NCI-H187 treated with DMSO at 0.1 percent for 48 hours (cell line): ENCODE data around the gene PLEK2.
"Not testable (repeated sequence)": the region's sequence is repeated elsewhere in the genome, so short reads cannot be mapped to it uniquely, and the experiment has no call there.

Experiments used
- DNase-seq: peaks from one replicate; lab custom pipeline; 2025; lab: John Stamatoyannopoulos, UW

PLEK2 gene

GRCh38 chr14:67411820-67412421 lies at the start of gene PLEK2:
PLEK2 (minus strand) TSS chr14:67412165; CDS start chr14:67412059, 106 bp downstream.
- DNase-seq: no peak

GRCh38 chr14:67461341-67461985 lies 49.5 kb upstream of the PLEK2 start:
- no peak for DNase-seq

- DNase-seq: no peak
Measured at GRCh38 chr14:67459336-67459735, 47.4 kb upstream of the PLEK2 start.

GRCh38 chr14:67457782-67458181 lies 45.8 kb upstream of the PLEK2 start:
- no peak for DNase-seq

GRCh38 chr14:67456732-67457131 lies 44.8 kb upstream of the PLEK2 start:
- no peak for DNase-seq

GRCh38 chr14:67453575-67454300 lies 41.8 kb upstream of the PLEK2 start:
- DNase-seq: no peak

GRCh38 chr14:67451667-67452066 lies 39.7 kb upstream of the PLEK2 start:
- not testable (repeated sequence) for DNase-seq

GRCh38 chr14:67449096-67449495 lies 37.1 kb upstream of the PLEK2 start:
- no peak for DNase-seq

GRCh38 chr14:67447033-67447381 lies 35.0 kb upstream of the PLEK2 start:
- DNase-seq: no peak

- no peak for DNase-seq
Measured at GRCh38 chr14:67446371-67447032, 34.5 kb upstream of the PLEK2 start.

GRCh38 chr14:67444395-67444794 lies 32.4 kb upstream of the PLEK2 start:
- no peak for DNase-seq

GRCh38 chr14:67442139-67442906 lies 30.4 kb upstream of the PLEK2 start:
- no peak for DNase-seq

- DNase-seq: no peak
Measured at GRCh38 chr14:67441672-67442071, 29.7 kb upstream of the PLEK2 start.

GRCh38 chr14:67441256-67441655 lies 29.3 kb upstream of the PLEK2 start:
- DNase-seq: no peak

GRCh38 chr14:67440513-67440912 lies 28.5 kb upstream of the PLEK2 start:
- DNase-seq: no peak

GRCh38 chr14:67438969-67439368 lies 27.0 kb upstream of the PLEK2 start:
- DNase-seq: no peak

GRCh38 chr14:67436006-67436866 lies 24.3 kb upstream of the PLEK2 start:
- DNase-seq: no peak

- no peak for DNase-seq
Measured at GRCh38 chr14:67435603-67436002, 23.6 kb upstream of the PLEK2 start.

GRCh38 chr14:67432050-67432564 lies 20.1 kb upstream of the PLEK2 start:
- DNase-seq: no peak

- DNase-seq: no peak
Measured at GRCh38 chr14:67429510-67430205, 17.7 kb upstream of the PLEK2 start.
